HEK293 (cell line): ENCODE results near the gene ZNF532.

Experiments
- ZNF155 ChIP-seq: fragments of 450-650 bp; formaldehyde crosslinking; IDR thresholded peaks from 2 replicates; pipeline ENCODE4 v1.5.1; 2016; ENCODE audit warnings: missing biosample characterization, missing genetic modification characterization
- ZNF701 ChIP-seq: fragments of 450-650 bp; formaldehyde crosslinking; IDR thresholded peaks from 2 replicates; pipeline ENCODE4 v1.5.1; 2016; ENCODE audit warnings: missing biosample characterization, missing genetic modification characterization
- TF ChIP-seq, protein P1 (sequence below): fragments of 450-650 bp; formaldehyde crosslinking; IDR thresholded peaks from 2 replicates; pipeline ENCODE4 v1.5.1; 2016; ENCODE audit warnings: missing biosample characterization, missing genetic modification characterization
- TF ChIP-seq, protein P2 (sequence below): fragments of 450-650 bp; formaldehyde crosslinking; IDR thresholded peaks from 2 replicates; pipeline ENCODE4 v1.5.1; 2016; ENCODE audit warnings: missing biosample characterization, missing genetic modification characterization

DNA sequence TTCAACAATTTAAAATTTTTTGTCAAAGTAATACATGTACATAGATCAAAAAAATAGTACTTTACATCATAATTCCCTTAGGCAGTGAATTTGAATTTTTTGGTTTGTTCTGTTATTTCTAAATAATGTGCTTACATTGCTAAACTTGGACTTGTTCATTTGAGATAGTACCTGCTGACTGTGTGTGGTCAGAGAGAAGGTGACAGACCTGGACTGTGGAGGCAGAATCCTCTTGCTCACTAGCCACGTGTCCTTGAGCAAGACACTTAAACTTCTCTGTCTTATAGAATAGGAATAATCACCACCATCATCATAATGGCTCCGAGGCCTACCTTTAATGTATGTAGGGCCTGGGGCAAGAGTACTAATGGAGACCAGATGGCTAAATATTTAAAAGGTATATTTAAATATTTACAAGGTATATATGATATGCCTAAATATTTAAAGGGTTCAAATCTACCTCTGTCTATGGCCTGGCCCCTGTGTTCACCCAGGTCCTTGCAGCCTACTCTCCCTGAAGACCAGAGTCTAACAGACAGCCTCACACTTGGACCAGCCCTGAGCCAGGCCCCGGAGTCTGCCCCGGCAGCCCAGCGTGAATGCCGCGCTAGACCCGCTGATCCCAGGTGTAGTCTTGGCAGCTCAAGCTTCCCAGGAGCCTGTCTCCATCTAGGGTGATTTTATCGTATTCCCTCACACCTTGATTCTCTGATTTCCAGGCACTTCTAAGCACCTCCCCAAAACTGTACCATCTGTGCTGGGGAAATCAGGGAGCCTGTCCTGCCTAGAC, 33.5 kb downstream of the ZNF532 start:
- TF ChIP-seq ZNF701 (tag by site-specific recombination) = no peak
- TF ChIP-seq ZNF155 (tag by site-specific recombination) = no peak
- TF ChIP-seq, protein P1, sequence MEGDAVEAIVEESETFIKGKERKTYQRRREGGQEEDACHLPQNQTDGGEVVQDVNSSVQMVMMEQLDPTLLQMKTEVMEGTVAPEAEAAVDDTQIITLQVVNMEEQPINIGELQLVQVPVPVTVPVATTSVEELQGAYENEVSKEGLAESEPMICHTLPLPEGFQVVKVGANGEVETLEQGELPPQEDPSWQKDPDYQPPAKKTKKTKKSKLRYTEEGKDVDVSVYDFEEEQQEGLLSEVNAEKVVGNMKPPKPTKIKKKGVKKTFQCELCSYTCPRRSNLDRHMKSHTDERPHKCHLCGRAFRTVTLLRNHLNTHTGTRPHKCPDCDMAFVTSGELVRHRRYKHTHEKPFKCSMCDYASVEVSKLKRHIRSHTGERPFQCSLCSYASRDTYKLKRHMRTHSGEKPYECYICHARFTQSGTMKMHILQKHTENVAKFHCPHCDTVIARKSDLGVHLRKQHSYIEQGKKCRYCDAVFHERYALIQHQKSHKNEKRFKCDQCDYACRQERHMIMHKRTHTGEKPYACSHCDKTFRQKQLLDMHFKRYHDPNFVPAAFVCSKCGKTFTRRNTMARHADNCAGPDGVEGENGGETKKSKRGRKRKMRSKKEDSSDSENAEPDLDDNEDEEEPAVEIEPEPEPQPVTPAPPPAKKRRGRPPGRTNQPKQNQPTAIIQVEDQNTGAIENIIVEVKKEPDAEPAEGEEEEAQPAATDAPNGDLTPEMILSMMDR (tag by site-specific recombination) = no peak
- TF ChIP-seq, protein P2, sequence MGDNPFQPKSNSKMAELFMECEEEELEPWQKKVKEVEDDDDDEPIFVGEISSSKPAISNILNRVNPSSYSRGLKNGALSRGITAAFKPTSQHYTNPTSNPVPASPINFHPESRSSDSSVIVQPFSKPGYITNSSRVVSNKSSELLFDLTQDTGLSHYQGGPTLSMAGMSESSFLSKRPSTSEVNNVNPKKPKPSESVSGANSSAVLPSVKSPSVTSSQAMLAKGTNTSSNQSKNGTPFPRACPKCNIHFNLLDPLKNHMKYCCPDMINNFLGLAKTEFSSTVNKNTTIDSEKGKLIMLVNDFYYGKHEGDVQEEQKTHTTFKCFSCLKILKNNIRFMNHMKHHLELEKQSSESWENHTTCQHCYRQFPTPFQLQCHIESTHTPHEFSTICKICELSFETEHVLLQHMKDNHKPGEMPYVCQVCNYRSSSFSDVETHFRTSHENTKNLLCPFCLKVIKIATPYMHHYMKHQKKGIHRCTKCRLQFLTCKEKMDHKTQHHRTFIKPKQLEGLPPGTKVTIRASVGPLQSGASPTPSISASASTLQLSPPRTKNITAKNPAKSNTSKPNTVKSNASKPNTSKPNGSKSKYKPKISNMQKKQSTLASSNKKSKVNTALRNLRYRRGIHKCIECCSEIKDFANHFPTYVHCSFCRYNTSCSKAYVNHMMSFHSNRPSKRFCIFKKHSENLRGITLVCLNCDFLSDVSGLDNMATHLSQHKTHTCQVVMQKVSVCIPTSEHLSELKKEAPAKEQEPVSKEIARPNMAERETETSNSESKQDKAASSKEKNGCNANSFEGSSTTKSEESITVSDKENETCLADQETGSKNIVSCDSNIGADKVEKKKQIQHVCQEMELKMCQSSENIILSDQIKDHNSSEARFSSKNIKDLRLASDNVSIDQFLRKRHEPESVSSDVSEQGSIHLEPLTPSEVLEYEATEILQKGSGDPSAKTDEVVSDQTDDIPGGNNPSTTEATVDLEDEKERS (tag by site-specific recombination) = no peak
